Transverse colon (tissue), 4 donors: Measurements from ENCODE around the gene SLC45A1. TPM values are rescaled to one million over a fixed set of nuclear protein-coding genes. Genes with fewer than 3 reads are reported as not detected.

Experiments used
- DNase-seq: peaks from one replicate; pipeline ENCODE4 v3.0.0-alpha.2; 2019
- H3K27ac ChIP-seq, 4 donors: fragments of 200-600 bp; sonication (generic); 2 replicates each; pipeline ENCODE4 v1.5.1; 2016 to 2018; ENCODE audit warnings: inconsistent platforms in 4 of 4
- H3K27me3 ChIP-seq: fragments of 200-600 bp; sonication (generic); 2 replicates; pipeline ENCODE4 v1.5.1; 2017; ENCODE audit warnings: inconsistent platforms
- H3K36me3 ChIP-seq, 4 donors: fragments of 200-600 bp; sonication (generic); 2 replicates each; pipeline ENCODE4 v1.5.1; 2017 to 2019; ENCODE audit warnings: inconsistent platforms in 4 of 4
- H3K4me1 ChIP-seq, 4 donors: fragments of 200-600 bp; sonication (generic); 2 replicates each; pipeline ENCODE4 v1.5.1; 2017 to 2020; ENCODE audit warnings: inconsistent platforms in 4 of 4
- H3K4me3 ChIP-seq, 4 donors: fragments of 200-600 bp; sonication (generic); 1 replicate in 1 of 4; 2 replicates in 3 of 4; pipeline versions ENCODE4 v1.5.1 to v1.6.1; 2017 to 2019; ENCODE audit warnings: inconsistent platforms in 4 of 4
- H3K9me3 ChIP-seq, 2 donors: fragments of 200-600 bp; sonication (generic); 2 replicates each; pipeline ENCODE4 v1.5.1; 2017 to 2019; ENCODE audit warnings: inconsistent platforms in 2 of 2
- EP300 ChIP-seq: sonication (generic); formaldehyde crosslinking; IDR thresholded peaks from one replicate; pipeline ENCODE4 v1.6.1; 2017; ENCODE audit warnings: antibody characterized with exemption, low read depth
- POLR2A ChIP-seq: fragments of 450-650 bp; IDR thresholded peaks from one replicate; pipeline ENCODE4 v1.6.1; 2016; ENCODE audit warnings: antibody characterized with exemption, mild to moderate bottlenecking, moderate library complexity
- POLR2AphosphoS5 ChIP-seq, 3 donors: sonication (generic); formaldehyde crosslinking; IDR thresholded peaks; one replicate each; pipeline ENCODE4 v1.6.1; 2016; ENCODE audit warnings: antibody characterized with exemption in 3 of 3
- whole genome bisulfite sequencing, 2 donors: methylation state at CpG; one replicate each; pipeline ENCODE4 v1.1.5; 2018; ENCODE audit warnings: low coverage in 1 of 2; 5-methylcytosine and 5-hydroxymethylcytosine counted together
- in situ Hi-C, 4 donors: fragments of 200-750 bp; cut with MboI; loops; one replicate each; pipeline versions ENCODE4 v1.15.0 to v1.15.1; 2017; ENCODE audit warnings: low sequenced_read_pairs in 3 of 4, low pct_ligation_motif_present in 1 of 4, low pct_unique_long_range_greater_than_20kb in 1 of 4
- intact Hi-C: fragments of 100-400 bp; cut with DNase I; formaldehyde crosslinking; loops from one replicate; pipeline ENCODE4 v1.15.1; 2023; ENCODE audit warnings: low total_unique reads
- total RNA-seq, 4 donors: library from RNA; depleted of rRNA; stranded (reverse); fragments of >200 nt; gene quantifications; one replicate each; pipeline ENCODE4 v1.1.0, GENCODE V29; 2016
- TF ChIP-seq, protein P1 (sequence below), 5 experiments: fragments of 200-600 bp in 3 of 5; fragments of 450-650 bp in 2 of 5; sonication (generic) in 3 of 5; IDR thresholded peaks; 1 replicate in 2 of 5; 2 replicates in 3 of 5; pipeline ENCODE4 v1.5.1; 2016 to 2017; ENCODE audit warnings: antibody characterized with exemption in 5 of 5, inconsistent platforms in 3 of 5, mild to moderate bottlenecking in 2 of 5, moderate library complexity in 1 of 5

Gene SLC45A1
- total RNA-seq, 4 donors from 2014 or later: 2.3 to 7.1 (median 4.1) TPM

DNA sequence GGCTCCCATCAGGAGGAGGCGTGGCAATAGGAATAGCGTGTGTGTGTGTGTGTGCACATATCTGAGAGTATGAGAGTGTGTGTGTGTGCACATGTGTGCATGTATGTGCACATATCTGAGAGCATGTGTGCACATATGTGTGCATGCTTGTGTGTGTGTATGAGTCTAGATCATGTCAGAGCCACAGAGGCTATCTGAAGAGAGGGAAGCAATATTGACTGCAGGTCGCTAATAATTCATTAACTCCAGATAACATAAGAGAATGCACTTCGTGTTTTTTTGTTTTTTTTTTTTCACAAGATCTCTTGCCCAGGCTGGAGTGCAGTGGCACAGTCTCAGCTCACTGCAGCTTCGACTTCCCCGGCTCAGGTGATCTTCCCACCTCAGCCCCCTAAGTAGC is 4.7 kb upstream of the SLC45A1 start:
- DNase-seq: no peak
- TF ChIP-seq, protein P1, sequence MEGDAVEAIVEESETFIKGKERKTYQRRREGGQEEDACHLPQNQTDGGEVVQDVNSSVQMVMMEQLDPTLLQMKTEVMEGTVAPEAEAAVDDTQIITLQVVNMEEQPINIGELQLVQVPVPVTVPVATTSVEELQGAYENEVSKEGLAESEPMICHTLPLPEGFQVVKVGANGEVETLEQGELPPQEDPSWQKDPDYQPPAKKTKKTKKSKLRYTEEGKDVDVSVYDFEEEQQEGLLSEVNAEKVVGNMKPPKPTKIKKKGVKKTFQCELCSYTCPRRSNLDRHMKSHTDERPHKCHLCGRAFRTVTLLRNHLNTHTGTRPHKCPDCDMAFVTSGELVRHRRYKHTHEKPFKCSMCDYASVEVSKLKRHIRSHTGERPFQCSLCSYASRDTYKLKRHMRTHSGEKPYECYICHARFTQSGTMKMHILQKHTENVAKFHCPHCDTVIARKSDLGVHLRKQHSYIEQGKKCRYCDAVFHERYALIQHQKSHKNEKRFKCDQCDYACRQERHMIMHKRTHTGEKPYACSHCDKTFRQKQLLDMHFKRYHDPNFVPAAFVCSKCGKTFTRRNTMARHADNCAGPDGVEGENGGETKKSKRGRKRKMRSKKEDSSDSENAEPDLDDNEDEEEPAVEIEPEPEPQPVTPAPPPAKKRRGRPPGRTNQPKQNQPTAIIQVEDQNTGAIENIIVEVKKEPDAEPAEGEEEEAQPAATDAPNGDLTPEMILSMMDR (IDR thresholded peaks at IDR 0.05): no peak
- no peak for TF ChIP-seq POLR2AphosphoS5 (IDR thresholded peaks at IDR 0.05)
- in situ Hi-C loops: loop anchor here in 3 of 4 donors (10.0 kb wide), 3 partner anchors 298 to 338 kb away; no protein-coding TSS in a partner anchor
- no peaks in the 10 kb centered on the region for H3K9me3 ChIP-seq
- no peak overlapping the region for H3K4me3 ChIP-seq
- no peaks in the 10 kb centered on the region for H3K36me3 ChIP-seq
- peaks cover 0 to 17% (median 13%) of the 10 kb centered on the region in 4 donors for H3K4me1 ChIP-seq
- no peak overlapping the region for H3K27ac ChIP-seq
- WGBS, 2 donors: 79 to 84% methylated on average over 6 of the region's 6 CpGs
- peaks cover 17% of the 10 kb centered on the region for H3K27me3 ChIP-seq
- intact Hi-C loops: no loop called here

DNA sequence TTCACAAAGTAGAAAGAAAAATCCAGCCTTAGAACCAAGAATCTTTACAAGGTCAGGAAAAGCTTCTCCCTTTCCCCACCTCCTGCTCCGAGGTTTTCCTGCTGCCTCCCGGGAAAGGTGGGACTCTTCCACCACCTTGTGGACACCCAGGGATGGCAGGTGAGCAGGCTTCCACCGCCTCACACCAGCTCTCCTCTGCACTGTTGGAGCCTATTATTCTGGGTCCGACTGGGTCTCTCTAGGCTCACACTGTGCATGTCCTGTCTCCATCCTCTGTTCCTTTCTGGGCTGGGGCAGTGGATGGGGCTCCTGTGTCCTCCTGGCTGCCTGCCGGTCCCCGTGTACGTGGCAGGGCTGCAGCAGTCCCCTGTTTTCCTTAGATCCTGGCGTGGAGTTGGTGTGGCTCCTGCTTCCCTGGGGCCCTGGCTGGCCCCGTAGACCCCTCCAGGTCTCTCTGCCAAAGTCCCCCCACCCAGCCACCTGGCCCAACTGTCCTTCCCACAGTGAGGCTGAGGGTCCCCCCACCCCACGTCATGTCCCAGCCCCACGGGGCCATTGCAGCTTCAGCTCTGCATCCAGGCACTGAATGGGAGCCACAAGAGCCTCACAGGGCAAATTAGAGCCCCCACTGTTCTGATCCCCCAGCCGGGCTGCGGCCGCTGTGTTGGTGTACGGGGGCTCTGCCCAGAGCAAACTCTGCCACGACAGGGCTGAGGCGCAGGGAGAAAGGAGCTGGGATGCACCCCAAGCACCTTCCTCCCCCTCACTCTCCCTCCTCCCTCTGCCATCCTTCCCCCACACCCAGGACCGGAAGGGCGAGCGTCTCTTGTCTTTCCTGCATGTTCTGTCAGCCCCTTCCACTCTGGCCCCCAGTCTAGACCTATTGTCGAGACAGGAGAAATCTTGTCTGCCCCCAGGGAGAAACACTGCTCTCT is 3.3 kb upstream of the SLC45A1 start:
- Histone ChIP-seq H3K4me1 (peaks cover 0 to 22% (median 18%) of the 10 kb centered on the region in 4 donors), H3K4me3 (no peak overlapping the region), H3K27me3 (peaks cover 31% of the 10 kb centered on the region), H3K27ac (no peak overlapping the region), H3K36me3 (no peaks in the 10 kb centered on the region), H3K9me3 (no peaks in the 10 kb centered on the region)
- intact Hi-C loops (loop anchor here (2.0 to 5.0 kb wide), 2 partner anchors 287 to 330 kb away; partner anchors contain the start of gene ERRFI1), in situ Hi-C loops (loop anchor here (5.0 to 10.0 kb wide), 4 partner anchors 297 to 340 kb away; no protein-coding TSS in a partner anchor)
- DNase-seq: peak; percentile 85
- TF ChIP-seq POLR2AphosphoS5 (IDR thresholded peaks at IDR 0.05) (no peak), EP300 (no peak), POLR2A (no peak)
- TF ChIP-seq, protein P1 (IDR thresholded peaks at IDR 0.05): peak; percentile 82 to 97 (median 86)
- WGBS, 2 donors: 30 to 49% methylated on average over 2 to 19 of the region's 21 CpGs

DNA sequence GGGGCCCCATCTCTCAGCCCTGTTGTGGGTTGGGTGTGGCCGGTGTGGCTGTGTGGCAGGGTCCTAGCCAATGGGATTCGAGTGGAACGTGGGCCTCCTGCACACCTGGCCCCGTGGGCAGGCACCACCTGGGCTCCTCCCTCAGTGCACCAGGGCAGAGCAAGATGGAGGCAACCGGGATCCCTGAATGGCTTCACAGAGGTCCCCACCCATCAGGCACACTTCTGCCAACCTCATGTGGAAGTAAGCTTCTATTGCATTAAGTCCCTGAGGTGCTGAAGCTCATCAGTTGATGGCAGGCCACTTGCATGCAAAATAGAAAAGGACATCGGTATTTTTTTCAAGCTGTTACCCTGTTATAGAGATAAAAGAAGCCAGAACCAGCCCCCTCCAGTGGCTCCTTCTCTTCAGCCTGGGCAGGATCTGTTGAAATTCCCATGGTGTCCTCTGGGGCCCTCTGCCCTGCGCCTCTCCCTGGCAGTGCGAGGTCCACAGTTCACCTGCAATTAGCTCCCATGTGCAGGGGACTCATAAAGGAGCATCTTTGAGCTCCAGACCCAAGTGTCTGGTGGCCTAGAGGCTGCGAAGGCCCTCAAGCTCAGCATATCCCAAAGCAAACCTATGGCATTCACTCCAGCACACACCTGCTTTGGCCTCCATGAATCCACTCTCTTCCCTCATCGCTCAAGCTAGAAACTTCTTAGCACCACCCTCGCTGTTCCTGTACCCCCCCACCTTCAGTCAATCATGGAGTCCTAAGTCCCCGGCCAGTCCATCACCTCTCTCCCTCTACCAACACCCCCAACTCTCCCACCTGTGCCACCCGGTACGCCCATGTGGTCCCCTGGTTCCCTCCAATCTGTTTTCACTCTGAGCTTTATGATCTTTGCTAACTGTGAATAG is 2.1 kb upstream of the SLC45A1 start:
- H3K4me1 ChIP-seq: peaks cover 0 to 22% (median 18%) of the 10 kb centered on the region in 4 donors
- H3K27me3 ChIP-seq: peaks cover 32% of the 10 kb centered on the region
- intact Hi-C loops (loop anchor here (2.0 to 5.0 kb wide), 2 partner anchors 289 to 331 kb away; partner anchors contain the start of gene ERRFI1), in situ Hi-C loops (loop anchor here (5.0 to 10.0 kb wide), 4 partner anchors 299 to 341 kb away; no protein-coding TSS in a partner anchor)
- DNase-seq: no peak
- no peak for TF ChIP-seq POLR2A
- TF ChIP-seq, protein P1 (IDR thresholded peaks at IDR 0.05): peak in 1 of 5 experiments; percentile 9
- no peak for TF ChIP-seq POLR2AphosphoS5 (IDR thresholded peaks at IDR 0.05)
- H3K9me3 ChIP-seq: no peaks in the 10 kb centered on the region
- H3K36me3 ChIP-seq: no peaks in the 10 kb centered on the region
- 80 to 91% methylated on average over 4 to 14 of the region's 14 CpGs for WGBS, 2 donors
- H3K27ac ChIP-seq: no peak overlapping the region
- H3K4me3 ChIP-seq: no peak overlapping the region
